Stimulated activated CD4-positive, alpha-beta T cell treated with anti-CD3 and anti-CD28 coated beads, Interleukin-2, amount 100 ng/mL, for 48 hours (primary cell): ENCODE results near the gene RNF223.

Source experiments
- DNase-seq, 2 donors: peaks; one replicate each; pipeline ENCODE4 v3.0.0-alpha.2; 2020

Gene RNF223

GRCh38 chr1:1024149-1024770 is 49.8 kb downstream of the RNF223 start:
- no peak for DNase-seq

- no peak for DNase-seq
Observed at GRCh38 chr1:1023700-1024099, 50.4 kb downstream of the RNF223 start.

- DNase-seq, result no peak
Observed at GRCh38 chr1:1022302-1023009, 51.6 kb downstream of the RNF223 start.

GRCh38 chr1:1021920-1022259 is 52.2 kb downstream of the RNF223 start:
- no peak for DNase-seq

GRCh38 chr1:1021010-1021919 is 52.8 kb downstream of the RNF223 start:
- DNase-seq, result no peak
